HCT116 (cell line): ENCODE results near the gene ASCL3. TPM values are rescaled to one million over a fixed set of nuclear protein-coding genes. Genes with fewer than 3 reads are reported as not detected.

Experiments used
- ATAC-seq: fragments of 200-7000 bp; cut with Tn5 transposase; 2 replicates; pipeline ENCODE4 v1.9.1; 2020; ENCODE audit warnings: mild to moderate bottlenecking, moderate library complexity
- BruUV-seq: library from RNA; stranded (reverse); fragments of 400-500 nt; replicated peaks from 2 replicates; lab custom pipeline; 2021; lab: Mats Ljungman, UMichigan
- CTCF ChIA-PET: fragments of 300-600 bp; sonication (Branson Sonifier 250); formaldehyde crosslinking; loops from one replicate; lab custom pipeline; 2021; ENCODE audit warnings: antibody characterized with exemption; lab: Charles Lee
- POLR2A ChIA-PET: fragments of 300-600, 350-600 bp; sonication (Branson Sonifier 250); formaldehyde crosslinking; loops from one replicate; lab custom pipeline; 2021; ENCODE audit warnings: antibody characterized with exemption; lab: Charles Lee
- RAD21 ChIA-PET, 2 experiments: fragments of 300-600 bp; sonication (Branson Sonifier 250); formaldehyde crosslinking; loops; one replicate each; lab custom pipeline; 2023; ENCODE audit warnings: low total read pairs in 2 of 2; ENCODE audit not compliant: uncharacterized antibody in 2 of 2, unreplicated experiment in 2 of 2, low non-redundant PET in 1 of 2; lab: Charles Lee
- DNase-seq: peaks from one replicate; pipeline ENCODE4 v3.0.0-alpha.2; 2010; ENCODE audit warnings: low read depth, low spot score
- H2AFZ ChIP-seq: fragments of 200-600 bp; shearing (Covaris generic), sonication (generic); 2 replicates; pipeline ENCODE4 v1.6.1; 2017; ENCODE audit warnings: low read depth, mixed run types, mixed read lengths, antibody characterized with exemption, low read length; ENCODE audit not compliant: poor library complexity, severe bottlenecking
- H3K27ac ChIP-seq: 2 replicates; pipeline ENCODE4 v1.5.1; 2012; ENCODE audit warnings: low read depth, low read length
- H3K27me3 ChIP-seq: fragments of 200-600 bp; sonication (generic); 2 replicates; pipeline ENCODE4 v1.6.1; 2016; ENCODE audit warnings: mixed run types, low read length, mixed read lengths; ENCODE audit not compliant: insufficient read depth
- H3K36me3 ChIP-seq, 2 experiments: fragments of 200-500 bp in 1 of 2; fragments of 200-600 bp in 1 of 2; sonication (Bioruptor generic) in 1 of 2; sonication (generic) in 1 of 2; 2 replicates each; pipeline versions ENCODE4 v1.5.1 to v1.6.1; 2014 to 2016; ENCODE audit warnings: low read length in 2 of 2, inconsistent platforms in 1 of 2, mixed read lengths in 1 of 2, mixed run types in 1 of 2; ENCODE audit not compliant: insufficient read depth in 2 of 2, control insufficient read depth in 1 of 2
- H3K4me1 ChIP-seq, 2 experiments: fragments of 200-600 bp in 1 of 2; sonication (generic) in 1 of 2; 2 replicates each; pipeline versions ENCODE4 v1.5.1 to v1.6.1; 2012 to 2017; ENCODE audit warnings: low read length in 2 of 2, inconsistent platforms in 1 of 2, mild to moderate bottlenecking in 1 of 2, mixed read lengths in 1 of 2, mixed run types in 1 of 2, moderate library complexity in 1 of 2; ENCODE audit not compliant: insufficient read depth in 2 of 2, control insufficient read depth in 1 of 2
- H3K4me2 ChIP-seq: fragments of 200-600 bp; sonication (generic); 2 replicates; pipeline ENCODE4 v1.6.1; 2017; ENCODE audit warnings: mixed run types, low read length, mixed read lengths
- H3K4me3 ChIP-seq, 2 experiments: fragments of 200-600 bp in 1 of 2; sonication (generic) in 1 of 2; replicated peaks in 1 of 2; 2 replicates each; pipeline ENCODE4 v1.5.1; 2011 to 2016; ENCODE audit warnings: low read length in 2 of 2, control low read depth in 1 of 2, low read depth in 1 of 2, mild to moderate bottlenecking in 1 of 2, mixed read lengths in 1 of 2, mixed run types in 1 of 2
- H3K79me2 ChIP-seq: fragments of 200-600 bp; sonication (generic); 2 replicates; pipeline ENCODE4 v1.6.1; 2017; ENCODE audit warnings: mild to moderate bottlenecking, mixed run types, low read length, moderate library complexity, mixed read lengths; ENCODE audit not compliant: insufficient read depth
- H3K9ac ChIP-seq: fragments of 200-600 bp; sonication (generic); 2 replicates; pipeline ENCODE4 v1.6.1; 2016; ENCODE audit warnings: low read length, mixed read lengths
- H3K9me2 ChIP-seq: fragments of 200-600 bp; sonication (generic), shearing (Covaris generic); 2 replicates; pipeline ENCODE4 v1.6.1; 2017; ENCODE audit warnings: mixed run types, mild to moderate bottlenecking, moderate library complexity; ENCODE audit not compliant: insufficient read depth
- H3K9me3 ChIP-seq, 2 experiments: fragments of 200-500 bp in 1 of 2; fragments of 200-600 bp in 1 of 2; sonication (Bioruptor generic) in 1 of 2; sonication (generic) in 1 of 2; 2 replicates each; pipeline ENCODE4 v1.6.1; 2014 to 2017; ENCODE audit warnings: low read length in 2 of 2, mixed read lengths in 2 of 2, inconsistent platforms in 1 of 2, low read depth in 1 of 2, mild to moderate bottlenecking in 1 of 2, mixed run types in 1 of 2, moderate library complexity in 1 of 2; ENCODE audit not compliant: control insufficient read depth in 1 of 2, insufficient read depth in 1 of 2
- H4K20me1 ChIP-seq: fragments of 200-600 bp; sonication (generic), shearing (Covaris generic); 2 replicates; pipeline ENCODE4 v1.6.1; 2017; ENCODE audit warnings: mixed run types, mild to moderate bottlenecking, moderate library complexity; ENCODE audit not compliant: insufficient read depth
- CBX3 ChIP-seq: IDR thresholded peaks from 2 replicates; pipeline ENCODE4 v1.6.1; 2012; ENCODE audit warnings: low read depth
- EZH2 ChIP-seq: fragments of 200-600 bp; sonication (generic); IDR thresholded peaks from 2 replicates; pipeline ENCODE4 v1.6.1; 2017; ENCODE audit warnings: antibody characterized with exemption, mixed run types
- YY1 ChIP-seq: IDR thresholded peaks from 2 replicates; pipeline ENCODE4 v1.6.1; 2011; ENCODE audit warnings: low read length, low read depth, moderate library complexity, mild to moderate bottlenecking; ENCODE audit not compliant: insufficient replicate concordance; ENCODE audit errors: extremely low read depth
- ZBTB33 ChIP-seq: IDR thresholded peaks from 2 replicates; pipeline ENCODE4 v1.6.1; 2011; ENCODE audit warnings: mild to moderate bottlenecking, low read length, moderate library complexity; ENCODE audit not compliant: insufficient replicate concordance; ENCODE audit errors: extremely low read depth
- intact Hi-C: fragments of 100-400 bp; cut with micrococcal nuclease; formaldehyde crosslinking; loops from 2 replicates; pipeline ENCODE4 v1.10.0; 2022
- total RNA-seq: library from RNA; stranded (reverse); gene quantifications from one replicate; pipeline ENCODE4 v1.2.1, GENCODE V29; 2021; ENCODE audit not compliant: unreplicated experiment
- TF ChIP-seq, protein P1 (sequence below): IDR thresholded peaks from 2 replicates; pipeline ENCODE4 v1.6.1; 2012; ENCODE audit warnings: low read depth
- TF ChIP-seq, protein P2 (sequence below), 3 experiments: fragments of 200-600 bp in 1 of 3; sonication (generic) in 1 of 3; IDR thresholded peaks in 2 of 3; conservative IDR thresholded peaks in 1 of 3; 2 replicates each; pipeline ENCODE4 v1.5.1; 2012 to 2017; ENCODE audit warnings: low read depth in 2 of 3, low read length in 2 of 3, antibody characterized with exemption in 1 of 3, borderline replicate concordance in 1 of 3, control low read depth in 1 of 3, mild to moderate bottlenecking in 1 of 3, mixed read lengths in 1 of 3, mixed run types in 1 of 3, moderate library complexity in 1 of 3; ENCODE audit not compliant: insufficient read depth in 1 of 3
- TF ChIP-seq, protein P3 (sequence below): IDR thresholded peaks from 2 replicates; pipeline ENCODE4 v1.6.1; 2012

The ASCL3 gene
- total RNA-seq, 1 experiment from 2014 or later: not detected

- TF ChIP-seq EZH2 (no peak), ZBTB33 (no peak)
Measured at GRCh38 chr11:8964324-8965320, 21.8 kb upstream of the ASCL3 start, which contains the start of gene TMEM9B (continued).

DNA sequence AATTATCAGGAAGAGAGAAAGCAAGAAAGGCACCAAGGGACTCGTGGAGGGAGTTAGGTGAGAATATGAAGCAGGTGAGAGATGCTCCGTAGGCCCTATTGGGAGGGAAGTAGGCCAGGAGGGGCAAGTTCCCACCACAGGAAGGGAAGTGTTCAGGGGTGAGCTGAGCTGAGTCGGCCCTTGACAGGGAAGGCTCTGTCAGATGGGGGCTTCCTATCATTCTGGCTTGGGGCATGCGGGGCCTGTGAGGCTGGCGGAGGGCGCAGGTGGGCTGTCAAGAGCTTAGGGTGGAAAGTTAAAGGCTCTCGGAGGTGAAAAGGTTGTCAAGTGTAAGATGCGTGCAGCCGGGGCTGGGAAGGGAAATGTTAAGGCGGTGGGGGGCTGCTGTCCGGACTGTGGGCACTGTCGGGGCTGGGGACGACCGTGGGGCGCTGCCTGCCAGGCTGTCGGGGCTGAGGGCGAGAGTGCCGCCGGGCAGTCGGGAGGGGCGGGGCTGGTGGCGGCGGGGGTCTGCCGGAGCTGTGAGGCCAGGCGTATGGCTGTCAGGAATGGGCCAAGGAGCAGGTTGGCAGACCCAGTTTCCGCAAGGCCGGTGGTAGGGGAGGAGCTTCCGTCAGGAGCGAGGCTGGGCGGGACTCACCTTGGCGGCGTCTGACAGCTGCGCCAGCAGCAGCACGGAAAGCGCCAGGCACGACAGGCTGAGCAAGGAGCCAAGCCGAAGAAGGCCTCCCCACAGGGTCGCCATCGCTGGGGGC, 20.9 kb upstream of the ASCL3 start:
- RAD21 ChIA-PET: interaction anchor here in 1 of 2 experiments (1.3 kb wide), 1 partner anchor 264 kb away, joined by 4 read pairs; no protein-coding TSS in a partner anchor
- intact Hi-C loops: loop anchor here (5.0 kb wide), 2 partner anchors 174 to 276 kb away; no protein-coding TSS in a partner anchor
- BruUV-seq: no TSS peak
- TF ChIP-seq EZH2 (no peak), ZBTB33 (no peak), YY1 (no peak), CBX3 (no peak)
- TF ChIP-seq, protein P1, sequence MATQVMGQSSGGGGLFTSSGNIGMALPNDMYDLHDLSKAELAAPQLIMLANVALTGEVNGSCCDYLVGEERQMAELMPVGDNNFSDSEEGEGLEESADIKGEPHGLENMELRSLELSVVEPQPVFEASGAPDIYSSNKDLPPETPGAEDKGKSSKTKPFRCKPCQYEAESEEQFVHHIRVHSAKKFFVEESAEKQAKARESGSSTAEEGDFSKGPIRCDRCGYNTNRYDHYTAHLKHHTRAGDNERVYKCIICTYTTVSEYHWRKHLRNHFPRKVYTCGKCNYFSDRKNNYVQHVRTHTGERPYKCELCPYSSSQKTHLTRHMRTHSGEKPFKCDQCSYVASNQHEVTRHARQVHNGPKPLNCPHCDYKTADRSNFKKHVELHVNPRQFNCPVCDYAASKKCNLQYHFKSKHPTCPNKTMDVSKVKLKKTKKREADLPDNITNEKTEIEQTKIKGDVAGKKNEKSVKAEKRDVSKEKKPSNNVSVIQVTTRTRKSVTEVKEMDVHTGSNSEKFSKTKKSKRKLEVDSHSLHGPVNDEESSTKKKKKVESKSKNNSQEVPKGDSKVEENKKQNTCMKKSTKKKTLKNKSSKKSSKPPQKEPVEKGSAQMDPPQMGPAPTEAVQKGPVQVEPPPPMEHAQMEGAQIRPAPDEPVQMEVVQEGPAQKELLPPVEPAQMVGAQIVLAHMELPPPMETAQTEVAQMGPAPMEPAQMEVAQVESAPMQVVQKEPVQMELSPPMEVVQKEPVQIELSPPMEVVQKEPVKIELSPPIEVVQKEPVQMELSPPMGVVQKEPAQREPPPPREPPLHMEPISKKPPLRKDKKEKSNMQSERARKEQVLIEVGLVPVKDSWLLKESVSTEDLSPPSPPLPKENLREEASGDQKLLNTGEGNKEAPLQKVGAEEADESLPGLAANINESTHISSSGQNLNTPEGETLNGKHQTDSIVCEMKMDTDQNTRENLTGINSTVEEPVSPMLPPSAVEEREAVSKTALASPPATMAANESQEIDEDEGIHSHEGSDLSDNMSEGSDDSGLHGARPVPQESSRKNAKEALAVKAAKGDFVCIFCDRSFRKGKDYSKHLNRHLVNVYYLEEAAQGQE: no peak
- TF ChIP-seq, protein P2, sequence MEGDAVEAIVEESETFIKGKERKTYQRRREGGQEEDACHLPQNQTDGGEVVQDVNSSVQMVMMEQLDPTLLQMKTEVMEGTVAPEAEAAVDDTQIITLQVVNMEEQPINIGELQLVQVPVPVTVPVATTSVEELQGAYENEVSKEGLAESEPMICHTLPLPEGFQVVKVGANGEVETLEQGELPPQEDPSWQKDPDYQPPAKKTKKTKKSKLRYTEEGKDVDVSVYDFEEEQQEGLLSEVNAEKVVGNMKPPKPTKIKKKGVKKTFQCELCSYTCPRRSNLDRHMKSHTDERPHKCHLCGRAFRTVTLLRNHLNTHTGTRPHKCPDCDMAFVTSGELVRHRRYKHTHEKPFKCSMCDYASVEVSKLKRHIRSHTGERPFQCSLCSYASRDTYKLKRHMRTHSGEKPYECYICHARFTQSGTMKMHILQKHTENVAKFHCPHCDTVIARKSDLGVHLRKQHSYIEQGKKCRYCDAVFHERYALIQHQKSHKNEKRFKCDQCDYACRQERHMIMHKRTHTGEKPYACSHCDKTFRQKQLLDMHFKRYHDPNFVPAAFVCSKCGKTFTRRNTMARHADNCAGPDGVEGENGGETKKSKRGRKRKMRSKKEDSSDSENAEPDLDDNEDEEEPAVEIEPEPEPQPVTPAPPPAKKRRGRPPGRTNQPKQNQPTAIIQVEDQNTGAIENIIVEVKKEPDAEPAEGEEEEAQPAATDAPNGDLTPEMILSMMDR (IDR thresholded peaks at IDR 0.05 in 2 of 3, conservative IDR thresholded peaks at IDR 0.05 in 1 of 3; ENCODE audit: borderline replicate concordance in 1 of 3, insufficient read depth in 1 of 3, low read depth in 2 of 3, low read length in 2 of 3): no peak
- TF ChIP-seq, protein P3, sequence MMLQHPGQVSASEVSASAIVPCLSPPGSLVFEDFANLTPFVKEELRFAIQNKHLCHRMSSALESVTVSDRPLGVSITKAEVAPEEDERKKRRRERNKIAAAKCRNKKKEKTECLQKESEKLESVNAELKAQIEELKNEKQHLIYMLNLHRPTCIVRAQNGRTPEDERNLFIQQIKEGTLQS: no peak

More for the DNA sequence above, 20.9 kb upstream of the ASCL3 start:
- Histone ChIP-seq H2AFZ (no peak overlapping the region), H3K9me2 (no peaks in the 10 kb centered on the region), H4K20me1 (no peaks in the 10 kb centered on the region), H3K36me3 (no peaks in the 10 kb centered on the region), H3K27me3 (no peaks in the 10 kb centered on the region), H3K4me3 (peak overlapping the region; percentile 85 to 88), H3K9me3 (no peaks in the 10 kb centered on the region), H3K4me1 (peaks cover 10 to 25% of the 10 kb centered on the region in 2 experiments), H3K9ac (peak overlapping the region; percentile 93), H3K27ac (peak overlapping the region; percentile 97), H3K4me2 (peak overlapping the region; percentile 84), H3K79me2 (peaks cover 41% of the 10 kb centered on the region)
- POLR2A ChIA-PET: interaction anchor here (0.6 to 1.5 kb wide), 5 partner anchors 15 to 786 kb away, joined by 3 read pairs; no protein-coding TSS in a partner anchor
- DNase-seq (peak; percentile 72), ATAC-seq (peak; percentile 78)
- CTCF ChIA-PET: interaction anchor here (1.1 to 1.8 kb wide), 5 partner anchors 29 to 543 kb away, joined by 3 to 8 read pairs (median 4); no protein-coding TSS in a partner anchor
